GM12878 (cell line): ENCODE data around the gene RGCC. TPM values are rescaled to one million over a fixed set of nuclear protein-coding genes. Genes with fewer than 3 reads are reported as not detected.
"Not testable (repeated sequence)": the region's sequence is repeated elsewhere in the genome, so short reads cannot be mapped to it uniquely, and the experiment has no call there.

Experiments used
- ATAC-seq: fragments of 200-7000 bp; cut with Tn5 transposase; 3 replicates; pipeline ENCODE4 v1.9.1; 2020; ENCODE audit warnings: mild to moderate bottlenecking, moderate library complexity
- BruUV-seq: library from RNA; stranded (reverse); fragments of 400-500 nt; replicated peaks from 2 replicates; lab custom pipeline; 2021; lab: Mats Ljungman, UMichigan
- CTCF ChIA-PET: fragments of 300-600 bp; sonication (Branson Sonifier 250); formaldehyde crosslinking; extraction: SDS; loops from one replicate; lab custom pipeline; 2021; ENCODE audit warnings: inconsistent platforms; lab: Yijun Ruan, JAX
- POLR2A ChIA-PET: fragments of 350-600 bp; formaldehyde crosslinking; extraction: SDS; loops from one replicate; lab custom pipeline; 2021; ENCODE audit warnings: inconsistent platforms; lab: Charles Lee
- RAD21 ChIA-PET: fragments of 300-600 bp; sonication (Branson Sonifier 250); formaldehyde crosslinking; loops from one replicate; lab custom pipeline; 2023; ENCODE audit warnings: antibody characterized with exemption; ENCODE audit not compliant: unreplicated experiment; lab: Charles Lee
- SMC1A ChIA-PET: fragments of 300-600 bp; sonication (Branson Sonifier 250); formaldehyde crosslinking; loops from one replicate; lab custom pipeline; 2023; ENCODE audit not compliant: unreplicated experiment, uncharacterized antibody; lab: Charles Lee
- DNase-seq: peaks from one replicate; pipeline ENCODE4 v3.0.0-alpha.2; 2011; ENCODE audit warnings: low read depth, low spot score
- FAIRE-seq: peaks from 3 replicates; lab custom pipeline; 2011; peaks lifted over from hg19 to GRCh38; lab: Jason Lieb, UNC
- H2AFZ ChIP-seq: 2 replicates; pipeline ENCODE4 v1.6.0; 2011; ENCODE audit warnings: low read depth, low read length, control low read depth; ENCODE audit not compliant: control insufficient read depth
- H3K27ac ChIP-seq: 2 replicates; pipeline ENCODE4 v1.5.1; 2011; ENCODE audit warnings: control low read depth; ENCODE audit not compliant: control insufficient read depth, insufficient read depth
- H3K27me3 ChIP-seq, 2 experiments: replicated peaks in 1 of 2; 2 replicates each; pipeline versions ENCODE4 v1.6.0 to v1.6.1; 2011; ENCODE audit warnings: low read length in 1 of 2; ENCODE audit not compliant: control insufficient read depth in 2 of 2, insufficient read depth in 2 of 2
- H3K36me3 ChIP-seq, 2 experiments: 2 replicates each; pipeline ENCODE4 v1.5.1; 2011; ENCODE audit warnings: low read length in 1 of 2; ENCODE audit not compliant: control insufficient read depth in 2 of 2, insufficient read depth in 2 of 2
- H3K4me1 ChIP-seq: 2 replicates; pipeline ENCODE4 v1.6.1; 2011; ENCODE audit warnings: mild to moderate bottlenecking, low read length, moderate library complexity, mixed read lengths; ENCODE audit not compliant: control insufficient read depth, insufficient read depth
- H3K4me2 ChIP-seq: 2 replicates; pipeline ENCODE4 v1.6.0; 2011; ENCODE audit warnings: control low read depth; ENCODE audit not compliant: control insufficient read depth, insufficient read depth
- H3K4me3 ChIP-seq: fragments of 200-600 bp; sonication (generic); 2 replicates; pipeline ENCODE4 v1.5.1; 2016
- H3K79me2 ChIP-seq: 2 replicates; pipeline ENCODE4 v1.6.0; 2011; ENCODE audit warnings: low read length; ENCODE audit not compliant: control insufficient read depth, insufficient read depth
- H3K9ac ChIP-seq: 2 replicates; pipeline ENCODE4 v1.8.0; 2011; ENCODE audit warnings: low read length, control low read depth, mixed read lengths; ENCODE audit not compliant: control insufficient read depth, insufficient read depth
- H3K9me3 ChIP-seq: replicated peaks from 3 replicates; pipeline ENCODE4 v1.5.1; 2011; ENCODE audit warnings: mild to moderate bottlenecking, low read length; ENCODE audit not compliant: control insufficient read depth, insufficient read depth
- H4K20me1 ChIP-seq: 2 replicates; pipeline ENCODE4 v1.6.0; 2011; ENCODE audit not compliant: control insufficient read depth, insufficient read depth
- ETV6 ChIP-seq, 2 experiments: fragments of 450-650 bp in 1 of 2; IDR thresholded peaks in 1 of 2; conservative IDR thresholded peaks in 1 of 2; 2 replicates each; pipeline ENCODE4 v1.6.1; 2014; ENCODE audit warnings: antibody characterized with exemption in 1 of 2, borderline replicate concordance in 1 of 2, low read depth in 1 of 2, mild to moderate bottlenecking in 1 of 2, moderate library complexity in 1 of 2
- HDAC2 ChIP-seq: fragments of 200-600 bp; sonication (generic); IDR thresholded peaks from 2 replicates; pipeline ENCODE4 v1.6.1; 2017
- HDGF ChIP-seq: fragments of 450-650 bp; IDR thresholded peaks from 2 replicates; pipeline ENCODE4 v1.6.1; 2016; ENCODE audit warnings: antibody characterized with exemption
- JUNB ChIP-seq: IDR thresholded peaks from 2 replicates; pipeline ENCODE4 v1.6.1; 2016; ENCODE audit warnings: antibody characterized with exemption, mild to moderate bottlenecking
- KLF5 ChIP-seq: fragments of 450-650 bp; IDR thresholded peaks from 2 replicates; pipeline ENCODE4 v1.6.1; 2014; ENCODE audit warnings: mild to moderate bottlenecking; ENCODE audit not compliant: partially characterized antibody
- MEF2A ChIP-seq: IDR thresholded peaks from 2 replicates; pipeline ENCODE4 v1.6.1; 2011; ENCODE audit warnings: low read depth, mild to moderate bottlenecking, low read length, moderate library complexity; ENCODE audit not compliant: insufficient read depth
- MTA2 ChIP-seq: fragments of 450-650 bp; IDR thresholded peaks from 2 replicates; pipeline ENCODE4 v1.6.1; 2016; ENCODE audit warnings: low read depth, mild to moderate bottlenecking, moderate library complexity
- NFIC ChIP-seq: IDR thresholded peaks from 2 replicates; pipeline ENCODE4 v1.6.1; 2012; ENCODE audit warnings: low read depth, mild to moderate bottlenecking, inconsistent platforms, low read length, moderate library complexity
- NFYA ChIP-seq: IDR thresholded peaks from 2 replicates; pipeline ENCODE4 v1.6.1; 2011; ENCODE audit warnings: low read depth, mild to moderate bottlenecking, low read length, improper control_type of control experiment, borderline replicate concordance
- NRF1 ChIP-seq: conservative IDR thresholded peaks from 2 replicates; pipeline ENCODE4 v1.6.1; 2011; ENCODE audit warnings: mild to moderate bottlenecking, low read depth, low read length, improper control_type of control experiment
- WGBS: methylation state at CpG from one replicate; pipeline ENCODE4 v1.1.6; 2016; ENCODE audit warnings: low lambda C conversion rate; ENCODE audit not compliant: insufficient replicate concordance, insufficient coverage; ENCODE audit errors: missing lambda C conversion rate; 5-methylcytosine and 5-hydroxymethylcytosine counted together
- in situ Hi-C: fragments of 300-500 bp; cut with MboI; formaldehyde crosslinking; loops from 9 replicates; pipeline ENCODE4 v1.14.3; 2018; ENCODE audit warnings: mixed read lengths
- intact Hi-C: fragments of 100-400 bp; cut with micrococcal nuclease; formaldehyde crosslinking; loops from one replicate; pipeline ENCODE4 v1.14.2; 2022; ENCODE audit not compliant: unreplicated experiment
- polyA plus RNA-seq, 11 experiments: library from polyadenylated mRNA; depleted of rRNA in 4 of 11; unstranded in 6 of 11; stranded (reverse) in 5 of 11; fragments of >200 nt; fragmentation: Nextera tagmentation in 4 of 11; fragmentation: Illumina TruSeq in 1 of 11; extraction: Ambion mirVana in 4 of 11; extraction: Trizol in 1 of 11; gene quantifications; 1 replicate in 1 of 11; 2 replicates in 10 of 11; pipeline versions ENCODE4 v1.2.1 to v1.2.3, GENCODE V29; 2011 to 2016; ENCODE audit warnings: inconsistent platforms in 2 of 11, missing spikeins in 2 of 11, low read depth in 1 of 11
- total RNA-seq, 4 experiments: library from RNA; depleted of rRNA in 3 of 4; stranded (reverse); fragments of >200 nt in 3 of 4; fragmentation: Illumina TruSeq in 1 of 4; extraction: Trizol in 1 of 4; gene quantifications; 2 replicates each; pipeline versions ENCODE4 v1.2.1 to v1.2.3, GENCODE V29; 2013 to 2021
- TF ChIP-seq, protein P1 (sequence below): IDR thresholded peaks from 2 replicates; pipeline ENCODE4 v1.6.1; 2012; ENCODE audit warnings: improper control_type of control experiment, low read depth, low read length; ENCODE audit not compliant: insufficient replicate concordance

RGCC gene
- total and polyA plus RNA-seq, 10 of the 15 experiments (the other 5 are each of a cell fraction or from before 2014, with no cell fraction given): 0.41 to 19.4 (median 9.9) TPM

DNA sequence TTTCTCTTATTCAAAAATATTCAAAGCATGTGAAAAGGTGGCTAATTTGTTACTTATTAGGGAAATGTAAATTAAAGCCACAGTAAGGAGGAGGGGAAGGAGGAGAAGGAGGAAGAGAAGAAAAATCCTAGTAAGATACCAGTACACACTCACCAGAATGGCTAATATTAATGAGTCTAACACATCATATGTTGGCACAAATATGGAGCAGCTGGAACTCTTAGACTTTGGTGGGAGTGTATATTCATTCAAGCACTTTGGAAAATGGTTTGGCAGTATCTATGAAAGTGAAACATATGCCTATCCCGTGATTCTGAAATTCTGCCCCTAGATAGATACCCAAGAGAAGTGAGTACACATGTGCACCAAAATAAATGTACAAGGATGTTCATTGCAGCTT is 38.1 kb upstream of the RGCC start (continued):
- no peak for TF ChIP-seq JUNB

DNA sequence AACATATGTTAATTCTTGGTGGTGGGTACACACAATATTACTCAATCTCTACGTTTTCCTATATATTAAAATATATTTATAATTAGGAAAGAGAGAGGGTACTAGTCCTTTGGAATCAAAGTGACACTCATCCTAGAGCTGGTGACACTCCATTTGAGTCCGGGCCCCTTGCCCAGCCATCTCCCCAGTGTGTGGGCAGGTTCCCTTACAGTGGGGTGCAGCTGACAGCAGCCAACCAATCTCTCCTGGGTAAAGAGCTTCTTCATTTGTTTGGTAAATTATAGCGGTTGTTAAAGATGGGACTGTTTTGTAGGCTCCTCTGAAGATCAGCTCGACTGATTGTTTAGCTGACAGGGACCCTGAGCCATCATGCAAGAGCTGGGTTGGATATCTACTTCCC is 37.2 kb upstream of the RGCC start:
- SMC1A ChIA-PET: interaction anchor here (0.6 to 0.8 kb wide), 2 partner anchors 14 to 397 kb away, joined by 3 read pairs; no protein-coding TSS in a partner anchor
- no peak overlapping the region for H3K4me2 ChIP-seq
- no peak for FAIRE-seq
- H3K27me3 ChIP-seq: no peaks in the 10 kb centered on the region
- no peak overlapping the region for H3K9ac ChIP-seq
- no TSS peak for BruUV-seq
- H3K79me2 ChIP-seq: no peaks in the 10 kb centered on the region
- intact Hi-C loops: no loop called here
- H2AFZ ChIP-seq: no peak overlapping the region
- H3K9me3 ChIP-seq: no peaks in the 10 kb centered on the region
- H3K27ac ChIP-seq: no peak overlapping the region
- ATAC-seq: no peak
- in situ Hi-C loops: no loop called here
- POLR2A ChIA-PET: no interaction called here
- no peaks in the 10 kb centered on the region for H4K20me1 ChIP-seq
- CTCF ChIA-PET: no interaction called here
- TF ChIP-seq HDGF (no peak), MTA2 (no peak), MEF2A (no peak), NFYA (no peak), NRF1 (no peak), NFIC (no peak), ETV6 (conservative IDR thresholded peaks at IDR 0.05 in 1 of 2, IDR thresholded peaks at IDR 0.05 in 1 of 2; ENCODE audit: borderline replicate concordance in 1 of 2, low read depth in 1 of 2) (no peak), HDAC2 (no peak), KLF5 (no peak)
- TF ChIP-seq, protein P1, sequence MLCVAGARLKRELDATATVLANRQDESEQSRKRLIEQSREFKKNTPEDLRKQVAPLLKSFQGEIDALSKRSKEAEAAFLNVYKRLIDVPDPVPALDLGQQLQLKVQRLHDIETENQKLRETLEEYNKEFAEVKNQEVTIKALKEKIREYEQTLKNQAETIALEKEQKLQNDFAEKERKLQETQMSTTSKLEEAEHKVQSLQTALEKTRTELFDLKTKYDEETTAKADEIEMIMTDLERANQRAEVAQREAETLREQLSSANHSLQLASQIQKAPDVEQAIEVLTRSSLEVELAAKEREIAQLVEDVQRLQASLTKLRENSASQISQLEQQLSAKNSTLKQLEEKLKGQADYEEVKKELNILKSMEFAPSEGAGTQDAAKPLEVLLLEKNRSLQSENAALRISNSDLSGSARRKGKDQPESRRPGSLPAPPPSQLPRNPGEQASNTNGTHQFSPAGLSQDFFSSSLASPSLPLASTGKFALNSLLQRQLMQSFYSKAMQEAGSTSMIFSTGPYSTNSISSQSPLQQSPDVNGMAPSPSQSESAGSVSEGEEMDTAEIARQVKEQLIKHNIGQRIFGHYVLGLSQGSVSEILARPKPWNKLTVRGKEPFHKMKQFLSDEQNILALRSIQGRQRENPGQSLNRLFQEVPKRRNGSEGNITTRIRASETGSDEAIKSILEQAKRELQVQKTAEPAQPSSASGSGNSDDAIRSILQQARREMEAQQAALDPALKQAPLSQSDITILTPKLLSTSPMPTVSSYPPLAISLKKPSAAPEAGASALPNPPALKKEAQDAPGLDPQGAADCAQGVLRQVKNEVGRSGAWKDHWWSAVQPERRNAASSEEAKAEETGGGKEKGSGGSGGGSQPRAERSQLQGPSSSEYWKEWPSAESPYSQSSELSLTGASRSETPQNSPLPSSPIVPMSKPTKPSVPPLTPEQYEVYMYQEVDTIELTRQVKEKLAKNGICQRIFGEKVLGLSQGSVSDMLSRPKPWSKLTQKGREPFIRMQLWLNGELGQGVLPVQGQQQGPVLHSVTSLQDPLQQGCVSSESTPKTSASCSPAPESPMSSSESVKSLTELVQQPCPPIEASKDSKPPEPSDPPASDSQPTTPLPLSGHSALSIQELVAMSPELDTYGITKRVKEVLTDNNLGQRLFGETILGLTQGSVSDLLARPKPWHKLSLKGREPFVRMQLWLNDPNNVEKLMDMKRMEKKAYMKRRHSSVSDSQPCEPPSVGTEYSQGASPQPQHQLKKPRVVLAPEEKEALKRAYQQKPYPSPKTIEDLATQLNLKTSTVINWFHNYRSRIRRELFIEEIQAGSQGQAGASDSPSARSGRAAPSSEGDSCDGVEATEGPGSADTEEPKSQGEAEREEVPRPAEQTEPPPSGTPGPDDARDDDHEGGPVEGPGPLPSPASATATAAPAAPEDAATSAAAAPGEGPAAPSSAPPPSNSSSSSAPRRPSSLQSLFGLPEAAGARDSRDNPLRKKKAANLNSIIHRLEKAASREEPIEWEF: no peak
- H3K4me1 ChIP-seq: no peaks in the 10 kb centered on the region
- WGBS: 19% methylated on average over 4 of the region's 4 CpGs
- DNase-seq: no peak
- H3K36me3 ChIP-seq: no peaks in the 10 kb centered on the region
- RAD21 ChIA-PET: no interaction called here
- H3K4me3 ChIP-seq: no peak overlapping the region

DNA sequence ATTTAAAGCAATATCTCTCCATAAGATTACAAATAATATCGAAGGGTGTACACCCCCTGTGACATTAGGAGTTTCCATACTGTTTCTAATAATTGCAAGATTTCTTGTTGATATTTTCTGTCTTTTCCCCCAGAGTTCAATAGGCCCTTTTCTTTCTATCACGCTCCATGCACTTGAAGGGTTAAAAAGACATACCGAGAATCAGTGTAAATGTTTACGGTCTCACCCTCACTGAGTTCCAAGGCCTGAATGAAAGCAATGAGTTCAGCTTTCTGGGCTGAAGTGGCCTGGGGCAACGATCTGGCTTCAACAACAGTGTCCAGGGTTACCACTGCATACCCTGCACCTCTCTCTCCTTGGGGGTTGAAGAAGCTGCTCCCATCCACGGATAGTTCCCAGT is 36.0 kb upstream of the RGCC start:
- H3K27ac ChIP-seq, H3K9me3 ChIP-seq, intact Hi-C loops, H4K20me1 ChIP-seq, DNase-seq, H3K4me3 ChIP-seq, ATAC-seq, H3K4me1 ChIP-seq, POLR2A ChIA-PET, RAD21 ChIA-PET, H2AFZ ChIP-seq, BruUV-seq, H3K4me2 ChIP-seq, FAIRE-seq, H3K9ac ChIP-seq, H3K27me3 ChIP-seq, CTCF ChIA-PET, SMC1A ChIA-PET, H3K79me2 ChIP-seq, H3K36me3 ChIP-seq, in situ Hi-C loops: not testable (repeated sequence)
- WGBS: 64% methylated on average over 6 of the region's 6 CpGs
